ENCODE results near the gene GRAMD1B.
A peak's percentile ranks its signal among the peaks of the same experiment; 100 is the strongest.

Gene GRAMD1B

GRCh38 chr11:123429913-123430720 lies at the start of gene GRAMD1B:
Gene GRAMD1B (plus strand): TSS chr11:123430269. CDS start chr11:123430793, 524 bp downstream.
- Histone ChIP-seq H2AFZ (ENCODE audit: low read depth, low read length) (peak within 1 kb of the TSS; percentile 81), H3K27ac (ENCODE audit: low read length) (peak within 1 kb of the TSS; percentile 69), H3K27me3 (ENCODE audit: insufficient read depth, low read length, poor library complexity) (peaks cover 11% of the 10 kb centered on the region), H4K20me1 (ENCODE audit: insufficient read depth, low read length) (peaks cover 4% of the 10 kb centered on the region; the same call in 1 of the 2 replicates), H3K9me3 (ENCODE audit: insufficient read depth, low read length, severe bottlenecking) (no peaks in the 10 kb centered on the region), H3K4me3 (ENCODE audit: low read depth in 1 of 2, low read length in 2 of 2) (peak within 1 kb of the TSS; percentile 67 to 69), H3K79me2 (ENCODE audit: insufficient read depth, low read length) (peaks cover 25% of the 10 kb centered on the region), H3K36me3 (ENCODE audit: insufficient read depth, low read length) (0 out of 2 replicates have a peak, but pooled peaks cover 3% of the 10 kb centered on the region), H3K4me1 (ENCODE audit: insufficient read depth, low read length) (peaks cover 33% of the 10 kb centered on the region), H3K4me2 (ENCODE audit: insufficient read depth, low read length) (peak within 1 kb of the TSS; percentile 90), H3K9ac (ENCODE audit: low read depth, low read length) (peak within 1 kb of the TSS; percentile 87)
- DNase-seq (peak; percentile 93), ATAC-seq (ENCODE audit: insufficient read depth, low read depth) (peak; percentile 84)
- TF ChIP-seq EZH2 (IDR thresholded peaks at IDR 0.05; ENCODE audit: borderline replicate concordance, low read depth, low read length, severe bottlenecking), result no peak
- peak; percentile 49 for TF ChIP-seq CTCF (IDR thresholded peaks at IDR 0.05; ENCODE audit: borderline replicate concordance, extremely low read depth, low read length, poor library complexity, severe bottlenecking)

GRCh38 chr11:123381149-123381548 lies 48.9 kb upstream of the GRAMD1B start:
- no peaks in the 10 kb centered on the region for H3K9me3 ChIP-seq (ENCODE audit: insufficient read depth, low read length, severe bottlenecking)
- no peak overlapping the region for H2AFZ ChIP-seq (ENCODE audit: low read depth, low read length)
- TF ChIP-seq CTCF (IDR thresholded peaks at IDR 0.05; ENCODE audit: borderline replicate concordance, extremely low read depth, low read length, poor library complexity, severe bottlenecking) (no peak), EZH2 (IDR thresholded peaks at IDR 0.05; ENCODE audit: borderline replicate concordance, low read depth, low read length, severe bottlenecking) (no peak)
- H3K4me1 ChIP-seq (ENCODE audit: insufficient read depth, low read length), result no peaks in the 10 kb centered on the region
- no peak overlapping the region for H3K27ac ChIP-seq (ENCODE audit: low read length)
- H3K4me3 ChIP-seq (ENCODE audit: low read depth in 1 of 2, low read length in 2 of 2), result no peak overlapping the region
- H3K79me2 ChIP-seq (ENCODE audit: insufficient read depth, low read length), result no peaks in the 10 kb centered on the region
- H4K20me1 ChIP-seq (ENCODE audit: insufficient read depth, low read length), result no peaks in the 10 kb centered on the region
- no peak overlapping the region for H3K4me2 ChIP-seq (ENCODE audit: insufficient read depth, low read length)
- H3K27me3 ChIP-seq (ENCODE audit: insufficient read depth, low read length, poor library complexity), result peaks cover 43% of the 10 kb centered on the region
- no peaks in the 10 kb centered on the region for H3K36me3 ChIP-seq (ENCODE audit: insufficient read depth, low read length)
- ATAC-seq (ENCODE audit: insufficient read depth, low read depth), result no peak
- DNase-seq, result no peak
- no peak overlapping the region for H3K9ac ChIP-seq (ENCODE audit: low read depth, low read length)

GRCh38 chr11:123381817-123382554 lies 48.1 kb upstream of the GRAMD1B start:
- H3K27ac ChIP-seq (ENCODE audit: low read length), result no peak overlapping the region
- H4K20me1 ChIP-seq (ENCODE audit: insufficient read depth, low read length), result no peaks in the 10 kb centered on the region
- no peak overlapping the region for H3K4me2 ChIP-seq (ENCODE audit: insufficient read depth, low read length)
- H3K9me3 ChIP-seq (ENCODE audit: insufficient read depth, low read length, severe bottlenecking), result no peaks in the 10 kb centered on the region
- ATAC-seq (ENCODE audit: insufficient read depth, low read depth), result no peak
- peaks cover 36% of the 10 kb centered on the region for H3K27me3 ChIP-seq (ENCODE audit: insufficient read depth, low read length, poor library complexity)
- H3K79me2 ChIP-seq (ENCODE audit: insufficient read depth, low read length), result no peaks in the 10 kb centered on the region
- H3K4me1 ChIP-seq (ENCODE audit: insufficient read depth, low read length), result no peaks in the 10 kb centered on the region
- no peak overlapping the region for H3K4me3 ChIP-seq (ENCODE audit: low read depth in 1 of 2, low read length in 2 of 2)
- no peaks in the 10 kb centered on the region for H3K36me3 ChIP-seq (ENCODE audit: insufficient read depth, low read length)
- no peak for DNase-seq
- TF ChIP-seq EZH2 (IDR thresholded peaks at IDR 0.05; ENCODE audit: borderline replicate concordance, low read depth, low read length, severe bottlenecking), result no peak
- TF ChIP-seq CTCF (IDR thresholded peaks at IDR 0.05; ENCODE audit: borderline replicate concordance, extremely low read depth, low read length, poor library complexity, severe bottlenecking), result no peak
- no peak overlapping the region for H2AFZ ChIP-seq (ENCODE audit: low read depth, low read length)
- H3K9ac ChIP-seq (ENCODE audit: low read depth, low read length), result no peak overlapping the region
